ENCODE results near the gene BRAP.
"Not testable (repeated sequence)": the region's sequence is repeated elsewhere in the genome, so short reads cannot be mapped to it uniquely, and the experiment has no call there.

The BRAP gene

DNA sequence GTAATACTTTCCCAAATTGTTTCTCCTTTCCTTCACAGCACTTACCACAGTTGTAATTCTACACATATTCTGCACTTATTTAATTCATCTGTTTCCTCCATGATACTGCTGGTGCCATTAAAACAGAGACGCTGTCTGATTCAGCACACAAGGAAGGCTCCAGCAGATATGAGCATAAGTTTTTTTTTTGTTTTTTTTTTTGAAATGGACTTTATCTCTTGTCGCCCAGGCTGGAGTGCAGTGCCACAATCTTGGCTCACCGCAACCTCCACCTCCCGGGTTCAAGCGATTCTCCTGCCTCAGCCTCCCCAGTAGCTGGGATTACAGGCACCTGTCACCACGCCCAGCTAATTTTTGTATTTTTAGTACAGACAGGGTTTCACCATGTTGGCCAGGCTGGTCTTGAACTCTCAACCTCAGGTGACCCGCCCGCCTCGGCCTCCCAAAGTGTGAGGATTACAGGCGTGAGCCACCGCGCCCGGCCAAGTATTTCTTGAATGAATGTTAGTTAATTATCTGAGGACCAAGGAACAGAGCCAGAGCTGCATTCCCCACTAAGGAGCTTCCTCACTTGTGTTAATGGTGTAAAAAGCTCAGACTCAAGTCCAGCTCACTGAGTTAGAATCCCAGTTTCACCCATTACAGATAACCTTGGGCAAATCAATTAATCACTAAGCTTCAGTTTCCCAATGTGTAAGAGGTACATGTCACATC, 1.1 kb downstream of the BRAP start:
- Histone ChIP-seq H3K36me3 (replicated peaks in 1 of 2; ENCODE audit: control insufficient read depth in 2 of 2, insufficient read depth in 2 of 2, low read length in 2 of 2) (peaks cover 13 to 36% of the 10 kb centered on the region in 2 donors), H3K4me3 (ENCODE audit: low read length in 2 of 2) (peak overlapping the region; percentile 74 to 92), H3K4me2 (ENCODE audit: insufficient read depth, low read length, poor library complexity, severe bottlenecking) (peak overlapping the region; percentile 80), H2AFZ (ENCODE audit: low read length) (peak overlapping the region; percentile 84)
- H3K4me1 ChIP-seq (ENCODE audit: control insufficient read depth in 2 of 2, insufficient read depth in 1 of 2, low read depth in 1 of 2, low read length in 2 of 2); H2BK15ac ChIP-seq (ENCODE audit: low read length); H3K9me3 ChIP-seq (replicated peaks in 1 of 2; ENCODE audit: control insufficient read depth in 2 of 2, insufficient read depth in 1 of 2, low read depth in 1 of 2, low read length in 2 of 2); H2BK5ac ChIP-seq (ENCODE audit: low read length); H2BK12ac ChIP-seq (ENCODE audit: low read length); H3K27ac ChIP-seq (replicated peaks; ENCODE audit: low read length); H2AK5ac ChIP-seq (ENCODE audit: low read depth, low read length); H3K23ac ChIP-seq (ENCODE audit: low read depth, low read length, poor library complexity); H3K4ac ChIP-seq (ENCODE audit: low read length); H3K79me1 ChIP-seq (ENCODE audit: low read depth, low read length); H4K8ac ChIP-seq (ENCODE audit: low read depth, low read length); H3K14ac ChIP-seq (ENCODE audit: low read length); H3K27me3 ChIP-seq (ENCODE audit: control insufficient read depth in 3 of 3, insufficient read depth in 3 of 3, low read depth in 1 of 3, low read length in 3 of 3); H3K18ac ChIP-seq (ENCODE audit: low read length); H3K9ac ChIP-seq (ENCODE audit: low read depth, low read length, poor library complexity); H4K91ac ChIP-seq (ENCODE audit: low read depth, low read length, poor library complexity); DNase-seq (ENCODE audit: low spot score); H2BK120ac ChIP-seq (ENCODE audit: low read depth, low read length): not testable (repeated sequence)
- no CpG with 5 or more reads among the region's 13 CpGs for WGBS, 2 donors (ENCODE audit: extremely low coverage in 2 of 2, insufficient read length in 2 of 2, insufficient replicate concordance in 1 of 2)

DNA sequence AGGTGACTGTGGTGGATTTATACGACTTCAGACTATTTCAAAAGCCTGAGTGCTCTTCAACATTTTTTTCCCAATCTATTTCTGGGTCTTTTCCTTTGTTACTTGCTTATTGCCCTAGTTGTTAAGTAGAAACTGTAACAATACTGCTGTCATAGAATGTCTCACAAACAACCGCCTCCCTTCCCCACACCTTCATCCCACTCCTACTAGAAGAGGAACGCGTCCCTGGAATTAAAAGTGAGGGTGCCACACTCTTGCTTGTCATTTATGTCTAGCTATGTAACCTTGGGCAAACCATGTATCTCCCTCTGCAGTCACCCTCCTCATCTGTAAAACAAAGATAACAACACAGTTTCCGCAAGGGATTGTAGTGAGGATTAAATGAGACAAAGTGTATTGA, 8.6 kb downstream of the BRAP start:
- Histone ChIP-seq H3K79me1 (ENCODE audit: low read depth, low read length) (no peaks in the 10 kb centered on the region), H3K14ac (ENCODE audit: low read length) (no peak overlapping the region), H2BK120ac (ENCODE audit: low read depth, low read length) (no peak overlapping the region), H2BK12ac (ENCODE audit: low read length) (no peak overlapping the region), H2AFZ (ENCODE audit: low read length) (no peak overlapping the region), H3K4me2 (ENCODE audit: insufficient read depth, low read length, poor library complexity, severe bottlenecking) (no peak overlapping the region), H4K91ac (ENCODE audit: low read depth, low read length, poor library complexity) (no peak overlapping the region), H3K27me3 (ENCODE audit: control insufficient read depth in 3 of 3, insufficient read depth in 3 of 3, low read depth in 1 of 3, low read length in 3 of 3) (no peaks in the 10 kb centered on the region), H3K23ac (ENCODE audit: low read depth, low read length, poor library complexity) (no peak overlapping the region), H4K8ac (ENCODE audit: low read depth, low read length) (no peak overlapping the region), H2BK5ac (ENCODE audit: low read length) (no peak overlapping the region), H3K36me3 (replicated peaks in 1 of 2; ENCODE audit: control insufficient read depth in 2 of 2, insufficient read depth in 2 of 2, low read length in 2 of 2) (peaks cover 18 to 89% of the 10 kb centered on the region in 2 donors), H3K4ac (ENCODE audit: low read length) (no peak overlapping the region), H3K27ac (replicated peaks; ENCODE audit: low read length) (no peak overlapping the region), H2BK15ac (ENCODE audit: low read length) (no peak overlapping the region), H2AK5ac (ENCODE audit: low read depth, low read length) (no peak overlapping the region), H3K4me1 (ENCODE audit: control insufficient read depth in 2 of 2, insufficient read depth in 1 of 2, low read depth in 1 of 2, low read length in 2 of 2) (no peaks in the 10 kb centered on the region), H3K9me3 (replicated peaks in 1 of 2; ENCODE audit: control insufficient read depth in 2 of 2, insufficient read depth in 1 of 2, low read depth in 1 of 2, low read length in 2 of 2) (no peaks in the 10 kb centered on the region), H3K9ac (ENCODE audit: low read depth, low read length, poor library complexity) (no peak overlapping the region), H3K18ac (ENCODE audit: low read length) (no peak overlapping the region), H3K4me3 (ENCODE audit: low read length in 2 of 2) (no peak overlapping the region)
- WGBS, 2 donors (ENCODE audit: extremely low coverage in 2 of 2, insufficient read length in 2 of 2, insufficient replicate concordance in 1 of 2), result no CpG with 5 or more reads among the region's 5 CpGs
- no peak for DNase-seq (ENCODE audit: low spot score)

DNA sequence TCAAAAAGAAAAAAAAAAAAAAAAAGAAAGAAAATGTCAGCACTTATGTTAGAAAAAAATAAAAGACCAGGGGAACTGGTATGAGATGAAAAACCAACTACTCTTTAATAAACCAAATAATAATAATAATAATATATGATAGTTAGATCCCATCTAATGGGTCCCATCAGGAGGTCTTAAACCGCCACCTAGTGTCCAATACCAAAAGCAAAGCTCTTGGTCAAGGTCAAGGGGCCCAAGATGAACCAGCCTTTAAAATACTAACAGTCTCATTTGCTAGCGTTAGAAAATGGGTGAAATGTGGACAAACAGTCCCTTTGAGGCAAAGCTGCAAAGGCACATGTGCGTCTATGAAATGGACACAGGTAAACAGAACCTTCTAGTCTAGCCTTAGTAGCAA, 12.3 kb downstream of the BRAP start:
- Histone ChIP-seq H3K4me1 (ENCODE audit: control insufficient read depth in 2 of 2, insufficient read depth in 1 of 2, low read depth in 1 of 2, low read length in 2 of 2) (no peaks in the 10 kb centered on the region), H2AK5ac (ENCODE audit: low read depth, low read length) (no peak overlapping the region), H3K18ac (ENCODE audit: low read length) (no peak overlapping the region), H2BK5ac (ENCODE audit: low read length) (no peak overlapping the region), H2BK15ac (ENCODE audit: low read length) (no peak overlapping the region), H3K27me3 (ENCODE audit: control insufficient read depth in 3 of 3, insufficient read depth in 3 of 3, low read depth in 1 of 3, low read length in 3 of 3) (no peaks in the 10 kb centered on the region), H4K8ac (ENCODE audit: low read depth, low read length) (no peak overlapping the region), H2BK12ac (ENCODE audit: low read length) (no peak overlapping the region), H3K27ac (replicated peaks; ENCODE audit: low read length) (no peak overlapping the region), H3K4ac (ENCODE audit: low read length) (no peak overlapping the region), H2AFZ (ENCODE audit: low read length) (no peak overlapping the region), H3K9me3 (replicated peaks in 1 of 2; ENCODE audit: control insufficient read depth in 2 of 2, insufficient read depth in 1 of 2, low read depth in 1 of 2, low read length in 2 of 2) (no peaks in the 10 kb centered on the region), H3K23ac (ENCODE audit: low read depth, low read length, poor library complexity) (no peak overlapping the region), H3K36me3 (replicated peaks in 1 of 2; ENCODE audit: control insufficient read depth in 2 of 2, insufficient read depth in 2 of 2, low read length in 2 of 2) (peaks cover 17 to 88% of the 10 kb centered on the region in 2 donors), H3K4me3 (ENCODE audit: low read length in 2 of 2) (no peak overlapping the region), H3K9ac (ENCODE audit: low read depth, low read length, poor library complexity) (no peak overlapping the region), H2BK120ac (ENCODE audit: low read depth, low read length) (no peak overlapping the region), H4K91ac (ENCODE audit: low read depth, low read length, poor library complexity) (no peak overlapping the region), H3K79me1 (ENCODE audit: low read depth, low read length) (no peaks in the 10 kb centered on the region), H3K4me2 (ENCODE audit: insufficient read depth, low read length, poor library complexity, severe bottlenecking) (no peak overlapping the region), H3K14ac (ENCODE audit: low read length) (no peak overlapping the region)
- no peak for DNase-seq (ENCODE audit: low spot score)
- WGBS, 2 donors (ENCODE audit: extremely low coverage in 2 of 2, insufficient read length in 2 of 2, insufficient replicate concordance in 1 of 2), result no CpG with 5 or more reads among the region's 3 CpGs

DNA sequence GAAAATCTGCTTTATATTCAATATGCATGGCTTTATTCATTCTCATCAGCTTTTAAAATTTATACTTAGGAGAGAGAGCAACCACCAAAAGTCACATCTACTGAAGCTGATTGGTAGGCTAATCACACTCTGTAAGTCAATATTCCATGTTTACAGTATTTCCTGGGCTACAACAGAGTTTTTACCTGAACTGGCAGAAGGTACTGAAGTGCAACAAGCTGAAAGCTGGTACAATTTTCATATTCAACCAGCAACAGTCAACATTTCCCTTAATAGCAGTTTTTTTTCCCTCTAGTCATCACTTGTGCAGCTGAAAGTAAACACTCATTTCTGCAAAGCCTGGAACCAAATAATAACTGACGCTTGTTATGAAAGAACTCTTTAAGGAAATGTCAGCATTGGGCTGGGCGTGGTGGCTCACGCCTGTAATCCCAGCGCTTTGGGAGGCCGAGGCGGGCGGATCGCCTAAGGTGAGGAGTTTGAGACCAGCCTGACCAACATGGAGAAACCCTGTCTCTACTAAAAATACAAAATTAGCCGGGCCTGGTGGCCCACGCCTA, 12.9 kb downstream of the BRAP start:
- H3K14ac ChIP-seq (ENCODE audit: low read length), result no peak overlapping the region
- H2BK15ac ChIP-seq (ENCODE audit: low read length), result no peak overlapping the region
- H3K27me3 ChIP-seq (ENCODE audit: control insufficient read depth in 3 of 3, insufficient read depth in 3 of 3, low read depth in 1 of 3, low read length in 3 of 3), result no peaks in the 10 kb centered on the region
- no peak overlapping the region for H3K9ac ChIP-seq (ENCODE audit: low read depth, low read length, poor library complexity)
- H3K36me3 ChIP-seq (replicated peaks in 1 of 2; ENCODE audit: control insufficient read depth in 2 of 2, insufficient read depth in 2 of 2, low read length in 2 of 2), result peaks cover 17 to 93% of the 10 kb centered on the region in 2 donors
- H4K91ac ChIP-seq (ENCODE audit: low read depth, low read length, poor library complexity), result no peak overlapping the region
- WGBS, 2 donors (ENCODE audit: extremely low coverage in 2 of 2, insufficient read length in 2 of 2, insufficient replicate concordance in 1 of 2), result no CpG with 5 or more reads among the region's 10 CpGs
- H3K9me3 ChIP-seq (replicated peaks in 1 of 2; ENCODE audit: control insufficient read depth in 2 of 2, insufficient read depth in 1 of 2, low read depth in 1 of 2, low read length in 2 of 2), result no peaks in the 10 kb centered on the region
- no peak overlapping the region for H2AK5ac ChIP-seq (ENCODE audit: low read depth, low read length)
- H3K4me3 ChIP-seq (ENCODE audit: low read length in 2 of 2), result no peak overlapping the region
- no peak for DNase-seq (ENCODE audit: low spot score)
- H4K8ac ChIP-seq (ENCODE audit: low read depth, low read length), result no peak overlapping the region
- no peak overlapping the region for H2BK120ac ChIP-seq (ENCODE audit: low read depth, low read length)
- H2BK5ac ChIP-seq (ENCODE audit: low read length), result no peak overlapping the region
- no peaks in the 10 kb centered on the region for H3K4me1 ChIP-seq (ENCODE audit: control insufficient read depth in 2 of 2, insufficient read depth in 1 of 2, low read depth in 1 of 2, low read length in 2 of 2)
- H3K23ac ChIP-seq (ENCODE audit: low read depth, low read length, poor library complexity), result no peak overlapping the region
- no peak overlapping the region for H3K4me2 ChIP-seq (ENCODE audit: insufficient read depth, low read length, poor library complexity, severe bottlenecking)
- no peak overlapping the region for H2AFZ ChIP-seq (ENCODE audit: low read length)
- no peak overlapping the region for H3K27ac ChIP-seq (replicated peaks; ENCODE audit: low read length)
- H3K18ac ChIP-seq (ENCODE audit: low read length), result no peak overlapping the region
- H2BK12ac ChIP-seq (ENCODE audit: low read length), result no peak overlapping the region
- no peak overlapping the region for H3K4ac ChIP-seq (ENCODE audit: low read length)
- H3K79me1 ChIP-seq (ENCODE audit: low read depth, low read length), result no peaks in the 10 kb centered on the region

Data from neuronal stem cell (in vitro differentiated cells).